H9 (cell line): ENCODE data around the gene CAMP. TPM values are rescaled to one million over a fixed set of nuclear protein-coding genes. Genes with fewer than 3 reads are reported as not detected.

Source experiments
- DNase-seq: peaks from one replicate; pipeline ENCODE4 v3.0.0-alpha.2; 2017
- H2AFZ ChIP-seq: one replicate; pipeline ENCODE4 v1.6.1; 2013; ENCODE audit warnings: mild to moderate bottlenecking, low read length, control low read depth, moderate library complexity
- H2AK5ac ChIP-seq: 2 replicates; pipeline ENCODE4 v1.6.1; 2013; ENCODE audit warnings: low read length, control low read depth, mixed read lengths; ENCODE audit not compliant: insufficient read length
- H2BK120ac ChIP-seq: one replicate; pipeline ENCODE4 v1.6.1; 2013; ENCODE audit warnings: low read depth, mild to moderate bottlenecking, low read length, control low read depth, inconsistent platforms; ENCODE audit not compliant: poor library complexity, severe bottlenecking
- H2BK12ac ChIP-seq: 2 replicates; pipeline ENCODE4 v1.6.1; 2013; ENCODE audit warnings: low read length, control low read depth, mixed read lengths, low read depth; ENCODE audit not compliant: insufficient read length
- H2BK15ac ChIP-seq: 2 replicates; pipeline ENCODE4 v1.6.1; 2013; ENCODE audit warnings: low read depth, low read length, control low read depth
- H2BK20ac ChIP-seq: one replicate; pipeline ENCODE4 v1.6.1; 2013; ENCODE audit warnings: low read depth, mild to moderate bottlenecking, low read length, control low read depth, inconsistent platforms; ENCODE audit not compliant: poor library complexity, severe bottlenecking
- H2BK5ac ChIP-seq: 2 replicates; pipeline ENCODE4 v1.6.1; 2013; ENCODE audit warnings: low read length, control low read depth, mixed read lengths; ENCODE audit not compliant: insufficient read length
- H3K14ac ChIP-seq: 2 replicates; pipeline ENCODE4 v1.6.1; 2013; ENCODE audit warnings: low read length, control low read depth; ENCODE audit not compliant: insufficient read depth
- H3K18ac ChIP-seq: 2 replicates; pipeline ENCODE4 v1.6.1; 2013; ENCODE audit warnings: low read depth, mild to moderate bottlenecking, mixed read lengths, low read length, control low read depth; ENCODE audit not compliant: insufficient read length
- H3K23ac ChIP-seq: 2 replicates; pipeline ENCODE4 v1.6.1; 2013; ENCODE audit warnings: low read length, control low read depth, mixed read lengths, low read depth; ENCODE audit not compliant: insufficient read length
- H3K23me2 ChIP-seq: 2 replicates; pipeline ENCODE4 v1.6.1; 2013; ENCODE audit warnings: low read depth, mild to moderate bottlenecking, mixed read lengths, low read length, control low read depth; ENCODE audit not compliant: insufficient read length, poor library complexity, severe bottlenecking
- H3K27ac ChIP-seq: 2 replicates; pipeline ENCODE4 v1.5.1; 2013; ENCODE audit warnings: low read length, control low read depth, mixed read lengths, low read depth; ENCODE audit not compliant: insufficient read length
- H3K27me3 ChIP-seq: 2 replicates; pipeline ENCODE4 v1.6.1; 2013; ENCODE audit warnings: low read length, control low read depth, inconsistent platforms; ENCODE audit not compliant: insufficient read depth
- H3K4ac ChIP-seq: 2 replicates; pipeline ENCODE4 v1.6.1; 2013; ENCODE audit warnings: low read depth, mild to moderate bottlenecking, control low read depth, inconsistent platforms, low read length, moderate library complexity
- H3K4me1 ChIP-seq: 2 replicates; pipeline ENCODE4 v1.6.1; 2013; ENCODE audit warnings: low read length, control low read depth, inconsistent platforms; ENCODE audit not compliant: insufficient read depth
- H3K4me2 ChIP-seq: 2 replicates; pipeline ENCODE4 v1.6.1; 2013; ENCODE audit warnings: low read length, control low read depth, mixed read lengths; ENCODE audit not compliant: insufficient read length, insufficient read depth
- H3K56ac ChIP-seq: 2 replicates; pipeline ENCODE4 v1.6.1; 2013; ENCODE audit warnings: low read depth, mild to moderate bottlenecking, mixed read lengths, low read length, control low read depth; ENCODE audit not compliant: insufficient read length
- H3K79me1 ChIP-seq: 2 replicates; pipeline ENCODE4 v1.6.1; 2013; ENCODE audit warnings: low read depth, mild to moderate bottlenecking, moderate library complexity, low read length, control low read depth, inconsistent platforms; ENCODE audit not compliant: insufficient read depth, poor library complexity, severe bottlenecking
- H3K79me2 ChIP-seq: 2 replicates; pipeline ENCODE4 v1.6.1; 2013; ENCODE audit warnings: low read length, control low read depth, inconsistent platforms; ENCODE audit not compliant: insufficient read depth
- H3K9ac ChIP-seq: 2 replicates; pipeline ENCODE4 v1.6.1; 2013; ENCODE audit warnings: low read length, control low read depth, mixed read lengths; ENCODE audit not compliant: insufficient read length; ENCODE audit errors: extremely low read depth
- H3K9me3 ChIP-seq: one replicate; pipeline ENCODE4 v1.6.1; 2013; ENCODE audit warnings: low read depth, low read length, inconsistent platforms; ENCODE audit not compliant: control insufficient read depth
- H3T11ph ChIP-seq: one replicate; pipeline ENCODE4 v1.6.1; 2013; ENCODE audit warnings: mild to moderate bottlenecking, low read length, control low read depth, inconsistent platforms
- H4K20me1 ChIP-seq: one replicate; pipeline ENCODE4 v1.6.1; 2013; ENCODE audit not compliant: control insufficient read depth, insufficient read length, insufficient read depth
- H4K5ac ChIP-seq: 2 replicates; pipeline ENCODE4 v1.6.1; 2013; ENCODE audit warnings: low read depth, mild to moderate bottlenecking, mixed read lengths, low read length, control low read depth; ENCODE audit not compliant: insufficient read length
- H4K8ac ChIP-seq: replicated peaks from 2 replicates; pipeline ENCODE4 v1.6.1; 2013; ENCODE audit warnings: low read length, control low read depth, mixed read lengths, low read depth; ENCODE audit not compliant: insufficient read length
- H4K91ac ChIP-seq: 2 replicates; pipeline ENCODE4 v1.6.1; 2013; ENCODE audit warnings: low read depth, mild to moderate bottlenecking, moderate library complexity, mixed read lengths, low read length, control low read depth; ENCODE audit not compliant: insufficient read length
- H3K27ac Mint-ChIP-seq, 3 experiments: 2 replicates in 2 of 3; 3 replicates in 1 of 3; pipeline ENCODE4 v1.8.0; 2020 to 2021; ENCODE audit warnings: mixed read lengths in 3 of 3, mild to moderate bottlenecking in 1 of 3, moderate library complexity in 1 of 3
- H3K27me3 Mint-ChIP-seq: 2 replicates; pipeline ENCODE4 v1.8.0; 2021; ENCODE audit warnings: low read depth, mild to moderate bottlenecking, moderate library complexity, mixed read lengths
- H3K36me3 Mint-ChIP-seq, 3 experiments: 2 replicates in 2 of 3; 3 replicates in 1 of 3; pipeline ENCODE4 v1.8.0; 2020 to 2021; ENCODE audit warnings: low read depth in 3 of 3, mixed read lengths in 3 of 3; ENCODE audit not compliant: insufficient read depth in 1 of 3
- H3K4me1 Mint-ChIP-seq, 2 experiments: 2 replicates each; pipeline ENCODE4 v1.8.0; 2020; ENCODE audit warnings: mixed read lengths in 2 of 2
- H3K4me3 Mint-ChIP-seq, 2 experiments: 2 replicates in 1 of 2; 3 replicates in 1 of 2; pipeline ENCODE4 v1.8.0; 2020 to 2021; ENCODE audit warnings: mild to moderate bottlenecking in 2 of 2, mixed read lengths in 2 of 2, moderate library complexity in 1 of 2
- H3K9me3 Mint-ChIP-seq, 2 experiments: 2 replicates in 1 of 2; 3 replicates in 1 of 2; pipeline ENCODE4 v1.8.0; 2020; ENCODE audit warnings: mild to moderate bottlenecking in 2 of 2, mixed read lengths in 2 of 2, moderate library complexity in 1 of 2
- WGBS: extraction: QIAGEN DNeasy Blood & Tissue Kit; methylation state at CpG from one replicate; pipeline ENCODE4 v1.1.7; 2013; ENCODE audit warnings: missing lambda C conversion rate, low lambda C conversion rate, mixed read lengths; ENCODE audit not compliant: insufficient read length; ENCODE audit errors: extremely low coverage; 5-methylcytosine and 5-hydroxymethylcytosine counted together
- total RNA-seq: library from RNA; stranded (reverse); gene quantifications from 2 replicates; pipeline ENCODE4 v1.2.1, GENCODE V29; 2021
- TF ChIP-seq, protein P1 (sequence below): fragments of 200-600 bp; sonication (generic); conservative IDR thresholded peaks from 3 replicates; pipeline ENCODE4 v1.8.0; 2021; ENCODE audit warnings: antibody characterized with exemption, mild to moderate bottlenecking

The CAMP gene
- total RNA-seq, 1 experiment from 2014 or later, result not detected

DNA sequence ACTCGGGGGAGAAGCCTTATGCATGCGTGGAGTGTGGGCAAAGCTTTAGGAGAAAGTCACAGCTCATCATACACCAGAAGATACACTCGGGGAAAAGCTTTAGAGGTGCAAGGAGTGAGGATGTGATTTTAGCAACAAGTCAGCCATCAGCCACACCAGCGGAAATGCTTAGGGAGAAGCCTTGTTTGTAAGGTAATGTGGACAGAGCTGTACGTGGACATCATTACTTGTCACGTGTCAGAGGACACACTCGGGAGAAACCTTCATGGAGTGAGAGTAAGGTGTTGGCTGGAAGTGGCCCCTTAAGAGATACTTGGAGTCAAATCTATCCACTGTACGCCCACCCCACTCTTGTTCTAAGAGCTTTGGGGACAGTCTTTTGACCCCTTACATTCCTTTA lies 46.3 kb downstream of the CAMP start:
- Histone ChIP-seq H2BK12ac (no peak overlapping the region), H3T11ph (no peak overlapping the region), H2BK15ac (no peak overlapping the region), H2AK5ac (no peak overlapping the region), H3K9me3 (peaks cover 6% of the 10 kb centered on the region), H3K4ac (no peak overlapping the region), H3K79me2 (no peaks in the 10 kb centered on the region), H3K14ac (no peak overlapping the region), H3K56ac (no peak overlapping the region), H2BK120ac (no peak overlapping the region), H3K27ac (no peak overlapping the region), H4K8ac (no peak overlapping the region), H3K9ac (no peak overlapping the region), H3K23me2 (no peaks in the 10 kb centered on the region), H3K4me2 (no peak overlapping the region), H3K27me3 (no peaks in the 10 kb centered on the region), H4K20me1 (peaks cover 3% of the 10 kb centered on the region), H4K91ac (no peak overlapping the region), H2BK20ac (no peak overlapping the region), H3K23ac (no peak overlapping the region), H2AFZ (no peak overlapping the region), H2BK5ac (no peak overlapping the region), H3K4me1 (no peaks in the 10 kb centered on the region), H3K18ac (no peak overlapping the region), H4K5ac (no peak overlapping the region), H3K79me1 (peaks cover 3% of the 10 kb centered on the region)
- Mint-ChIP-seq H3K36me3 (peaks cover 72 to 76% (median 75%) of the 10 kb centered on the region in 3 experiments), H3K4me1 (peaks cover 2 to 5% of the 10 kb centered on the region in 2 experiments), H3K27ac (no peak overlapping the region; a peak in 1 of 7 replicates), H3K9me3 (peaks cover 15 to 23% of the 10 kb centered on the region in 2 experiments), H3K27me3 (no peaks in the 10 kb centered on the region; the same call in 1 of the 2 replicates), H3K4me3 (no peak overlapping the region)
- WGBS, result no CpG with 5 or more reads among the region's 8 CpGs
- TF ChIP-seq, protein P1, sequence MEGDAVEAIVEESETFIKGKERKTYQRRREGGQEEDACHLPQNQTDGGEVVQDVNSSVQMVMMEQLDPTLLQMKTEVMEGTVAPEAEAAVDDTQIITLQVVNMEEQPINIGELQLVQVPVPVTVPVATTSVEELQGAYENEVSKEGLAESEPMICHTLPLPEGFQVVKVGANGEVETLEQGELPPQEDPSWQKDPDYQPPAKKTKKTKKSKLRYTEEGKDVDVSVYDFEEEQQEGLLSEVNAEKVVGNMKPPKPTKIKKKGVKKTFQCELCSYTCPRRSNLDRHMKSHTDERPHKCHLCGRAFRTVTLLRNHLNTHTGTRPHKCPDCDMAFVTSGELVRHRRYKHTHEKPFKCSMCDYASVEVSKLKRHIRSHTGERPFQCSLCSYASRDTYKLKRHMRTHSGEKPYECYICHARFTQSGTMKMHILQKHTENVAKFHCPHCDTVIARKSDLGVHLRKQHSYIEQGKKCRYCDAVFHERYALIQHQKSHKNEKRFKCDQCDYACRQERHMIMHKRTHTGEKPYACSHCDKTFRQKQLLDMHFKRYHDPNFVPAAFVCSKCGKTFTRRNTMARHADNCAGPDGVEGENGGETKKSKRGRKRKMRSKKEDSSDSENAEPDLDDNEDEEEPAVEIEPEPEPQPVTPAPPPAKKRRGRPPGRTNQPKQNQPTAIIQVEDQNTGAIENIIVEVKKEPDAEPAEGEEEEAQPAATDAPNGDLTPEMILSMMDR, result no peak
- DNase-seq, result no peak
